WTC11 (cell line): ENCODE measurements around the gene JCHAIN. TPM values are rescaled to one million over a fixed set of nuclear protein-coding genes. Genes with fewer than 3 reads are reported as not detected.

Source experiments
- ATAC-seq: fragments of 200-7000 bp; cut with Tn5 transposase; 2 replicates; pipeline ENCODE4 v1.10.0; 2021; ENCODE audit warnings: mild to moderate bottlenecking, moderate library complexity
- CTCF ChIA-PET: fragments of 300-600 bp; sonication (Branson Sonifier 250); formaldehyde crosslinking; loops from one replicate; lab custom pipeline; 2021; ENCODE audit warnings: antibody characterized with exemption; lab: Charles Lee
- POLR2A ChIA-PET: fragments of 350-600 bp; sonication (Branson Sonifier 250); formaldehyde crosslinking; loops from one replicate; lab custom pipeline; 2021; ENCODE audit warnings: antibody characterized with exemption; lab: Charles Lee
- DNase-seq: peaks from one replicate; pipeline ENCODE4 v3.0.0; 2021; ENCODE audit warnings: low spot score
- H3K27ac Mint-ChIP-seq: 2 replicates; pipeline ENCODE4 v1.8.0; 2021; ENCODE audit warnings: mixed read lengths
- H3K27me3 Mint-ChIP-seq: 2 replicates; pipeline ENCODE4 v1.8.0; 2021; ENCODE audit warnings: low read depth, mild to moderate bottlenecking, moderate library complexity, mixed read lengths
- H3K36me3 Mint-ChIP-seq: 2 replicates; pipeline ENCODE4 v1.8.0; 2021; ENCODE audit warnings: mixed read lengths
- H3K4me1 Mint-ChIP-seq: 2 replicates; pipeline ENCODE4 v1.8.0; 2022; ENCODE audit warnings: mixed read lengths
- H3K4me3 Mint-ChIP-seq: 2 replicates; pipeline ENCODE4 v1.8.0; 2021; ENCODE audit warnings: mild to moderate bottlenecking, moderate library complexity, mixed read lengths
- H3K9me3 Mint-ChIP-seq: 2 replicates; pipeline ENCODE4 v1.8.0; 2021; ENCODE audit warnings: mixed read lengths
- AR ChIP-seq: fragments of 250-450 bp; sonication (Bioruptor Pico); IDR thresholded peaks from 2 replicates; pipeline ENCODE4 v1.9.0; 2021; ENCODE audit warnings: mild to moderate bottlenecking
- E2F4 ChIP-seq: sonication (generic); formaldehyde crosslinking; IDR thresholded peaks from 2 replicates; pipeline ENCODE4 v1.8.1; 2022; ENCODE audit warnings: low read depth, mild to moderate bottlenecking, moderate library complexity, missing genetic modification reagents, borderline replicate concordance
- ELF4 ChIP-seq: sonication (generic); formaldehyde crosslinking; IDR thresholded peaks from 2 replicates; pipeline ENCODE4 v1.8.1; 2022; ENCODE audit warnings: low read depth, mild to moderate bottlenecking, moderate library complexity, missing genetic modification reagents
- GRHL2 ChIP-seq: fragments of 250-450 bp; sonication (Bioruptor Pico); IDR thresholded peaks from 2 replicates; pipeline ENCODE4 v1.8.0; 2022; ENCODE audit warnings: mild to moderate bottlenecking, moderate library complexity; ENCODE audit not compliant: insufficient replicate concordance, severe bottlenecking
- PRDM15 ChIP-seq: sonication (generic); formaldehyde crosslinking; IDR thresholded peaks from 2 replicates; pipeline ENCODE4 v1.8.0; 2022; ENCODE audit warnings: missing genetic modification reagents
- ZBTB43 ChIP-seq: sonication (generic); formaldehyde crosslinking; IDR thresholded peaks from 2 replicates; pipeline ENCODE4 v1.8.1; 2023; ENCODE audit warnings: mild to moderate bottlenecking, missing genetic modification reagents
- ZNF281 ChIP-seq: sonication (generic); formaldehyde crosslinking; IDR thresholded peaks from 2 replicates; pipeline ENCODE4 v1.8.0; 2023; ENCODE audit warnings: mild to moderate bottlenecking, missing genetic modification reagents
- ZNF532 ChIP-seq: fragments of 250-450 bp; sonication (Bioruptor Pico); IDR thresholded peaks from 2 replicates; pipeline ENCODE4 v1.9.0; 2021; ENCODE audit warnings: mild to moderate bottlenecking, borderline replicate concordance
- ZSCAN18 ChIP-seq: fragments of 250-450 bp; sonication (Bioruptor Pico); IDR thresholded peaks from 2 replicates; pipeline ENCODE4 v2.1.2; 2022; ENCODE audit warnings: mild to moderate bottlenecking, moderate library complexity
- total RNA-seq: library from RNA; stranded (reverse); gene quantifications from 3 replicates; pipeline ENCODE4 v1.2.3, GENCODE V29; 2021

The JCHAIN gene
- total RNA-seq, 1 experiment from 2014 or later, result 0.68 TPM

- POLR2A ChIA-PET, result no interaction called here
- no peak for DNase-seq
- TF ChIP-seq E2F4 (CRISPR knock-in tag) (no peak), GRHL2 (CRISPR knock-in tag) (no peak), ELF4 (CRISPR knock-in tag) (no peak), ZSCAN18 (CRISPR knock-in tag) (no peak), ZNF532 (no peak), ZNF281 (CRISPR knock-in tag) (no peak), PRDM15 (CRISPR knock-in tag) (no peak), ZBTB43 (CRISPR knock-in tag) (no peak), AR (no peak)
- TF ChIP-seq, all 79 proteins: peak for 0
- no peak overlapping the region for H3K27ac Mint-ChIP-seq
- no peaks in the 10 kb centered on the region for H3K9me3 Mint-ChIP-seq
- H3K4me3 Mint-ChIP-seq, result no peak overlapping the region
- CTCF ChIA-PET, result interaction anchor here (0.6 kb wide), 1 partner anchor 44 kb away, joined by 4 read pairs; no protein-coding TSS in a partner anchor
- ATAC-seq, result no peak
- peaks cover 26% of the 10 kb centered on the region for H3K4me1 Mint-ChIP-seq
- H3K27me3 Mint-ChIP-seq, result no peaks in the 10 kb centered on the region
- peaks cover 20% of the 10 kb centered on the region for H3K36me3 Mint-ChIP-seq
Observed at GRCh38 chr4:70691661-70692060, 25.4 kb upstream of the JCHAIN start.
